GM12878 (cell line): ENCODE measurements around the gene PAPOLG. TPM values are rescaled to one million over a fixed set of nuclear protein-coding genes. Genes with fewer than 3 reads are reported as not detected.
A peak's percentile ranks its signal among the peaks of the same experiment; 100 is the strongest.

Source experiments
- ATAC-seq: fragments of 200-7000 bp; cut with Tn5 transposase; 3 replicates; pipeline ENCODE4 v1.9.1; 2020; ENCODE audit warnings: mild to moderate bottlenecking, moderate library complexity
- BruUV-seq: library from RNA; stranded (reverse); fragments of 400-500 nt; replicated peaks from 2 replicates; lab custom pipeline; 2021; lab: Mats Ljungman, UMichigan
- CTCF ChIA-PET: fragments of 300-600 bp; sonication (Branson Sonifier 250); formaldehyde crosslinking; extraction: SDS; loops from one replicate; lab custom pipeline; 2021; ENCODE audit warnings: inconsistent platforms; lab: Yijun Ruan, JAX
- POLR2A ChIA-PET: fragments of 350-600 bp; formaldehyde crosslinking; extraction: SDS; loops from one replicate; lab custom pipeline; 2021; ENCODE audit warnings: inconsistent platforms; lab: Charles Lee
- RAD21 ChIA-PET: fragments of 300-600 bp; sonication (Branson Sonifier 250); formaldehyde crosslinking; loops from one replicate; lab custom pipeline; 2023; ENCODE audit warnings: antibody characterized with exemption; ENCODE audit not compliant: unreplicated experiment; lab: Charles Lee
- SMC1A ChIA-PET: fragments of 300-600 bp; sonication (Branson Sonifier 250); formaldehyde crosslinking; loops from one replicate; lab custom pipeline; 2023; ENCODE audit not compliant: unreplicated experiment, uncharacterized antibody; lab: Charles Lee
- DNase-seq: peaks from one replicate; pipeline ENCODE4 v3.0.0-alpha.2; 2011; ENCODE audit warnings: low read depth, low spot score
- FAIRE-seq: peaks from 3 replicates; lab custom pipeline; 2011; peaks lifted over from hg19 to GRCh38; lab: Jason Lieb, UNC
- H2AFZ ChIP-seq: 2 replicates; pipeline ENCODE4 v1.6.0; 2011; ENCODE audit warnings: low read depth, low read length, control low read depth; ENCODE audit not compliant: control insufficient read depth
- H3K27ac ChIP-seq: 2 replicates; pipeline ENCODE4 v1.5.1; 2011; ENCODE audit warnings: control low read depth; ENCODE audit not compliant: control insufficient read depth, insufficient read depth
- H3K27me3 ChIP-seq, 2 experiments: replicated peaks in 1 of 2; 2 replicates each; pipeline versions ENCODE4 v1.6.0 to v1.6.1; 2011; ENCODE audit warnings: low read length in 1 of 2; ENCODE audit not compliant: control insufficient read depth in 2 of 2, insufficient read depth in 2 of 2
- H3K36me3 ChIP-seq, 2 experiments: 2 replicates each; pipeline ENCODE4 v1.5.1; 2011; ENCODE audit warnings: low read length in 1 of 2; ENCODE audit not compliant: control insufficient read depth in 2 of 2, insufficient read depth in 2 of 2
- H3K4me1 ChIP-seq: 2 replicates; pipeline ENCODE4 v1.6.1; 2011; ENCODE audit warnings: mild to moderate bottlenecking, low read length, moderate library complexity, mixed read lengths; ENCODE audit not compliant: control insufficient read depth, insufficient read depth
- H3K4me2 ChIP-seq: 2 replicates; pipeline ENCODE4 v1.6.0; 2011; ENCODE audit warnings: control low read depth; ENCODE audit not compliant: control insufficient read depth, insufficient read depth
- H3K4me3 ChIP-seq: fragments of 200-600 bp; sonication (generic); 2 replicates; pipeline ENCODE4 v1.5.1; 2016
- H3K79me2 ChIP-seq: 2 replicates; pipeline ENCODE4 v1.6.0; 2011; ENCODE audit warnings: low read length; ENCODE audit not compliant: control insufficient read depth, insufficient read depth
- H3K9ac ChIP-seq: 2 replicates; pipeline ENCODE4 v1.8.0; 2011; ENCODE audit warnings: low read length, control low read depth, mixed read lengths; ENCODE audit not compliant: control insufficient read depth, insufficient read depth
- H3K9me3 ChIP-seq: replicated peaks from 3 replicates; pipeline ENCODE4 v1.5.1; 2011; ENCODE audit warnings: mild to moderate bottlenecking, low read length; ENCODE audit not compliant: control insufficient read depth, insufficient read depth
- H4K20me1 ChIP-seq: 2 replicates; pipeline ENCODE4 v1.6.0; 2011; ENCODE audit not compliant: control insufficient read depth, insufficient read depth
- FOXK2 ChIP-seq: fragments of 450-650 bp; IDR thresholded peaks from 2 replicates; pipeline ENCODE4 v1.6.1; 2017; ENCODE audit warnings: mild to moderate bottlenecking, moderate library complexity
- IRF4 ChIP-seq: IDR thresholded peaks from 2 replicates; pipeline ENCODE4 v1.6.1; 2011; ENCODE audit warnings: low read depth, low read length
- MXI1 ChIP-seq: fragments of 150-350 bp; IDR thresholded peaks from 2 replicates; pipeline ENCODE4 v1.6.1; 2011; ENCODE audit warnings: low read depth, mild to moderate bottlenecking, inconsistent platforms, low read length, improper control_type of control experiment
- POLR2A ChIP-seq: IDR thresholded peaks from 2 replicates; pipeline ENCODE4 v1.6.1; 2011; ENCODE audit warnings: low read depth, mild to moderate bottlenecking, low read length
- RAD21 ChIP-seq: IDR thresholded peaks from 2 replicates; pipeline ENCODE4 v1.6.1; 2011; ENCODE audit warnings: mild to moderate bottlenecking, low read depth, low read length, moderate library complexity; ENCODE audit not compliant: insufficient read depth
- RUNX3 ChIP-seq: IDR thresholded peaks from 2 replicates; pipeline ENCODE4 v1.6.1; 2012; ENCODE audit warnings: low read length, inconsistent platforms
- SMC3 ChIP-seq: IDR thresholded peaks from 2 replicates; pipeline ENCODE4 v1.6.1; 2011; ENCODE audit warnings: low read length, improper control_type of control experiment, borderline replicate concordance
- ZNF24 ChIP-seq: fragments of 450-650 bp; IDR thresholded peaks from 2 replicates; pipeline ENCODE4 v1.6.1; 2017; ENCODE audit warnings: antibody characterized with exemption, mild to moderate bottlenecking
- WGBS: methylation state at CpG from one replicate; pipeline ENCODE4 v1.1.6; 2016; ENCODE audit warnings: low lambda C conversion rate; ENCODE audit not compliant: insufficient replicate concordance, insufficient coverage; ENCODE audit errors: missing lambda C conversion rate; 5-methylcytosine and 5-hydroxymethylcytosine counted together
- in situ Hi-C: fragments of 300-500 bp; cut with MboI; formaldehyde crosslinking; loops from 9 replicates; pipeline ENCODE4 v1.14.3; 2018; ENCODE audit warnings: mixed read lengths
- intact Hi-C: fragments of 100-400 bp; cut with micrococcal nuclease; formaldehyde crosslinking; loops from one replicate; pipeline ENCODE4 v1.14.2; 2022; ENCODE audit not compliant: unreplicated experiment
- polyA plus RNA-seq, 11 experiments: library from polyadenylated mRNA; depleted of rRNA in 4 of 11; unstranded in 6 of 11; stranded (reverse) in 5 of 11; fragments of >200 nt; fragmentation: Nextera tagmentation in 4 of 11; fragmentation: Illumina TruSeq in 1 of 11; extraction: Ambion mirVana in 4 of 11; extraction: Trizol in 1 of 11; gene quantifications; 1 replicate in 1 of 11; 2 replicates in 10 of 11; pipeline versions ENCODE4 v1.2.1 to v1.2.3, GENCODE V29; 2011 to 2016; ENCODE audit warnings: inconsistent platforms in 2 of 11, missing spikeins in 2 of 11, low read depth in 1 of 11
- total RNA-seq, 4 experiments: library from RNA; depleted of rRNA in 3 of 4; stranded (reverse); fragments of >200 nt in 3 of 4; fragmentation: Illumina TruSeq in 1 of 4; extraction: Trizol in 1 of 4; gene quantifications; 2 replicates each; pipeline versions ENCODE4 v1.2.1 to v1.2.3, GENCODE V29; 2013 to 2021
- TF ChIP-seq, protein P1 (sequence below): fragments of 450-650 bp; IDR thresholded peaks from 2 replicates; pipeline ENCODE4 v1.6.1; 2018; ENCODE audit warnings: borderline replicate concordance, mild to moderate bottlenecking; ENCODE audit not compliant: partially characterized antibody
- TF ChIP-seq, protein P2 (sequence below), 3 experiments: IDR thresholded peaks in 2 of 3; conservative IDR thresholded peaks in 1 of 3; 2 replicates each; pipeline ENCODE4 v1.5.1; 2011; ENCODE audit warnings: low read depth in 3 of 3, low read length in 3 of 3, mild to moderate bottlenecking in 3 of 3, control low read depth in 2 of 3, moderate library complexity in 2 of 3, inconsistent platforms in 1 of 3, mixed read lengths in 1 of 3; ENCODE audit not compliant: control insufficient read depth in 2 of 3, insufficient read depth in 1 of 3; ENCODE audit errors: extremely low read depth in 1 of 3

Gene PAPOLG
- total and polyA plus RNA-seq, 10 of the 15 experiments (the other 5 are each of a cell fraction or from before 2014, with no cell fraction given): 4.2 to 15.8 (median 10.7) TPM

DNA sequence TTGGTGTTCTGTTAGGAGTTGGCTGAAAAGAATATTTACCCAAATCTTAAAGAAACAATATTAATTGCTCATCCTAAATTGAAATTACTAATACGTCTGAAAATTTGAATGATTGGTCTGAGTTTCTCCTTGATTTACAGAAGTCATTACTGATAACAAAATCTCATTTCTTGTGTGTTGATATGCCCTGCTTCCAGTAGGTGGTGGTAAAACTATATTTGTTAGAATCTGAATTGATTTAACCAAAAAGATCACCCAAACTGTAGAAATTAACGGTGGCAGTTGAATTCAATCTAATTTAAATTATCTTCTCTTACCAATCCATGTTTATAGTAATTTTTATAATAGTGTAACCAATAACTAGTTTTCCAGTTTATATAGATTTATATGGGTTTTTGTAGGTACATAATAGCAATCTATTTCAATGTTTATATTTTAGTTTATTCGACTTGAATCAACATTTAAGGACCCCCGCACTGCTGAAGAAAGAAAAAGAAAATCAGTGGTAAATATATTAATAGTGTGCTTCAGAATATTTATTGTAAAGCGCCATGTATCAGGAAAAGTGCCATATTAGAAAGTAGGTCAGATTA lies 38.3 kb downstream of the PAPOLG start:
- ChIA-PET RAD21 (interaction anchor here (0.6 to 2.2 kb wide), 4 partner anchors 87 to 387 kb away, joined by 3 to 21 read pairs (median 4); no protein-coding TSS in a partner anchor), POLR2A (no interaction called here), CTCF (interaction anchor here (0.9 to 7.9 kb wide), 3 partner anchors 85 to 211 kb away, joined by 4 to 118 read pairs (median 4); no protein-coding TSS in a partner anchor), SMC1A (interaction anchor here (0.9 to 3.1 kb wide), 5 partner anchors 8 to 385 kb away, joined by 3 to 24 read pairs (median 3); no protein-coding TSS in a partner anchor)
- no TSS peak for BruUV-seq
- Histone ChIP-seq H3K9ac (no peak overlapping the region), H2AFZ (no peak overlapping the region), H3K27ac (no peak overlapping the region), H3K27me3 (no peaks in the 10 kb centered on the region), H3K79me2 (no peaks in the 10 kb centered on the region), H3K4me3 (no peak overlapping the region), H3K4me1 (peaks cover 16% of the 10 kb centered on the region), H3K4me2 (no peak overlapping the region), H4K20me1 (no peaks in the 10 kb centered on the region), H3K9me3 (no peaks in the 10 kb centered on the region), H3K36me3 (peaks cover 0 to 24% of the 10 kb centered on the region in 2 experiments; a peak in 3 of 4 replicates)
- FAIRE-seq (no peak), DNase-seq (no peak), ATAC-seq (peak; percentile 51; the same call in 2 of the 3 replicates)
- 68% methylated on average over 5 of the region's 5 CpGs for WGBS
- peak; percentile 6; the same call in 1 of the 2 replicates for TF ChIP-seq RUNX3
- TF ChIP-seq MXI1: 0 out of 2 replicates have a peak, but pooled peaks have one; percentile 29
- peak; percentile 86 for TF ChIP-seq SMC3
- no peak for TF ChIP-seq IRF4
- TF ChIP-seq, protein P1, sequence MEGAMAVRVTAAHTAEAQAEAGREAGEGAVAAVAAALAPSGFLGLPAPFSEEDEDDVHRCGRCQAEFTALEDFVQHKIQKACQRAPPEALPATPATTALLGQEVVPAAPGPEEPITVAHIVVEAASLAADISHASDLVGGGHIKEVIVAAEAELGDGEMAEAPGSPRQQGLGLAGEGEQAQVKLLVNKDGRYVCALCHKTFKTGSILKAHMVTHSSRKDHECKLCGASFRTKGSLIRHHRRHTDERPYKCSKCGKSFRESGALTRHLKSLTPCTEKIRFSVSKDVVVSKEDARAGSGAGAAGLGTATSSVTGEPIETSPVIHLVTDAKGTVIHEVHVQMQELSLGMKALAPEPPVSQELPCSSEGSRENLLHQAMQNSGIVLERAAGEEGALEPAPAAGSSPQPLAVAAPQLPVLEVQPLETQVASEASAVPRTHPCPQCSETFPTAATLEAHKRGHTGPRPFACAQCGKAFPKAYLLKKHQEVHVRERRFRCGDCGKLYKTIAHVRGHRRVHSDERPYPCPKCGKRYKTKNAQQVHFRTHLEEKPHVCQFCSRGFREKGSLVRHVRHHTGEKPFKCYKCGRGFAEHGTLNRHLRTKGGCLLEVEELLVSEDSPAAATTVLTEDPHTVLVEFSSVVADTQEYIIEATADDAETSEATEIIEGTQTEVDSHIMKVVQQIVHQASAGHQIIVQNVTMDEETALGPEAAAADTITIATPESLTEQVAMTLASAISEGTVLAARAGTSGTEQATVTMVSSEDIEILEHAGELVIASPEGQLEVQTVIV: no peak
- no peak for TF ChIP-seq ZNF24
- peak; percentile 81 for TF ChIP-seq RAD21
- TF ChIP-seq FOXK2: no peak
- TF ChIP-seq POLR2A: no peak
- TF ChIP-seq, protein P2, sequence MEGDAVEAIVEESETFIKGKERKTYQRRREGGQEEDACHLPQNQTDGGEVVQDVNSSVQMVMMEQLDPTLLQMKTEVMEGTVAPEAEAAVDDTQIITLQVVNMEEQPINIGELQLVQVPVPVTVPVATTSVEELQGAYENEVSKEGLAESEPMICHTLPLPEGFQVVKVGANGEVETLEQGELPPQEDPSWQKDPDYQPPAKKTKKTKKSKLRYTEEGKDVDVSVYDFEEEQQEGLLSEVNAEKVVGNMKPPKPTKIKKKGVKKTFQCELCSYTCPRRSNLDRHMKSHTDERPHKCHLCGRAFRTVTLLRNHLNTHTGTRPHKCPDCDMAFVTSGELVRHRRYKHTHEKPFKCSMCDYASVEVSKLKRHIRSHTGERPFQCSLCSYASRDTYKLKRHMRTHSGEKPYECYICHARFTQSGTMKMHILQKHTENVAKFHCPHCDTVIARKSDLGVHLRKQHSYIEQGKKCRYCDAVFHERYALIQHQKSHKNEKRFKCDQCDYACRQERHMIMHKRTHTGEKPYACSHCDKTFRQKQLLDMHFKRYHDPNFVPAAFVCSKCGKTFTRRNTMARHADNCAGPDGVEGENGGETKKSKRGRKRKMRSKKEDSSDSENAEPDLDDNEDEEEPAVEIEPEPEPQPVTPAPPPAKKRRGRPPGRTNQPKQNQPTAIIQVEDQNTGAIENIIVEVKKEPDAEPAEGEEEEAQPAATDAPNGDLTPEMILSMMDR (IDR thresholded peaks at IDR 0.05 in 2 of 3, conservative IDR thresholded peaks at IDR 0.05 in 1 of 3; ENCODE audit: control insufficient read depth in 2 of 3, extremely low read depth in 1 of 3, insufficient read depth in 1 of 3, low read depth in 3 of 3, low read length in 3 of 3): peak; percentile 33 to 73 (median 55); a peak in 4 of 6 replicates
- intact Hi-C loops: loop anchor here (1.0 to 10.0 kb wide), 2 partner anchors 205 to 380 kb away; no protein-coding TSS in a partner anchor
- in situ Hi-C loops: loop anchor here (5.0 kb wide), 1 partner anchor 203 kb away; no protein-coding TSS in a partner anchor
